K562 (cell line): ENCODE data around the gene SDCBP2. TPM values are rescaled to one million over a fixed set of nuclear protein-coding genes. Genes with fewer than 3 reads are reported as not detected.

ENCODE experiments used
- CAMTA2 ChIP-seq: fragments of 250-450 bp; sonication (Bioruptor Pico); conservative IDR thresholded peaks from 2 replicates; pipeline ENCODE4 v1.5.1; 2022
- CBFA2T2 ChIP-seq: fragments of 450-650 bp; conservative IDR thresholded peaks from 2 replicates; pipeline ENCODE4 v1.6.1; 2017; ENCODE audit warnings: mild to moderate bottlenecking
- CBX5 ChIP-seq: IDR thresholded peaks from 2 replicates; pipeline ENCODE4 v1.6.1; 2014; ENCODE audit warnings: low read depth, borderline replicate concordance
- ETS2 ChIP-seq: IDR thresholded peaks from 2 replicates; pipeline ENCODE4 v1.6.1; 2016; ENCODE audit warnings: borderline replicate concordance, missing genetic modification characterization, mild to moderate bottlenecking, moderate library complexity, missing compliant biosample characterization; ENCODE audit not compliant: poor library complexity, severe bottlenecking
- ETV1 ChIP-seq: fragments of 450-650 bp; conservative IDR thresholded peaks from 2 replicates; pipeline ENCODE4 v1.6.1; 2016; ENCODE audit warnings: missing genetic modification characterization, control low read depth, low read depth, missing compliant biosample characterization
- GATAD2B ChIP-seq: fragments of 450-650 bp; IDR thresholded peaks from 2 replicates; pipeline ENCODE4 v1.6.1; 2017; ENCODE audit warnings: mild to moderate bottlenecking, borderline replicate concordance
- HMGXB4 ChIP-seq: sonication (generic); formaldehyde crosslinking; IDR thresholded peaks from 2 replicates; pipeline ENCODE4 v1.8.1; 2023; ENCODE audit warnings: mild to moderate bottlenecking, missing genetic modification reagents
- L3MBTL2 ChIP-seq: fragments of 450-650 bp; IDR thresholded peaks from 2 replicates; pipeline ENCODE4 v1.6.1; 2016; ENCODE audit warnings: mild to moderate bottlenecking, moderate library complexity
- MCM2 ChIP-seq: fragments of 450-650 bp; IDR thresholded peaks from 2 replicates; pipeline ENCODE4 v1.6.1; 2017; ENCODE audit warnings: low read depth, mild to moderate bottlenecking
- MTF1 ChIP-seq: fragments of 250-450 bp; sonication (Bioruptor Pico); IDR thresholded peaks from 2 replicates; pipeline ENCODE4 v1.9.0; 2021; ENCODE audit warnings: moderate library complexity, mild to moderate bottlenecking, inconsistent platforms, borderline replicate concordance
- PML ChIP-seq: IDR thresholded peaks from 2 replicates; pipeline ENCODE4 v1.6.1; 2012; ENCODE audit warnings: low read length, inconsistent platforms
- SRF ChIP-seq, 2 experiments: fragments of 250-450, 450-650 bp in 1 of 2; sonication (Bioruptor Pico) in 1 of 2; sonication (generic) in 1 of 2; formaldehyde crosslinking; IDR thresholded peaks; 2 replicates each; pipeline versions ENCODE4 v1.5.0 to v1.5.1; 2020 to 2022; ENCODE audit warnings: mild to moderate bottlenecking in 1 of 2, missing genetic modification reagents in 1 of 2
- TEAD4 ChIP-seq, 2 experiments: sonication (generic) in 1 of 2; formaldehyde crosslinking in 1 of 2; IDR thresholded peaks; 2 replicates each; pipeline versions ENCODE4 v1.6.1 to v1.8.0; 2012 to 2022; ENCODE audit warnings: borderline replicate concordance in 1 of 2, inconsistent platforms in 1 of 2, low read length in 1 of 2, mild to moderate bottlenecking in 1 of 2, missing genetic modification reagents in 1 of 2
- ZKSCAN1 ChIP-seq: fragments of 150-350 bp; IDR thresholded peaks from 2 replicates; pipeline ENCODE4 v1.6.1; 2016; ENCODE audit warnings: low read depth, low read length
- ZNF134 ChIP-seq: fragments of 250-450 bp; sonication (Bioruptor Pico); conservative IDR thresholded peaks from 2 replicates; pipeline ENCODE4 v1.4.0; 2020
- ZNF507 ChIP-seq: conservative IDR thresholded peaks from 2 replicates; pipeline ENCODE4 v1.6.1; 2017; ENCODE audit warnings: missing genetic modification characterization, missing compliant biosample characterization
- polyA plus RNA-seq, 8 experiments: library from polyadenylated mRNA; depleted of rRNA in 4 of 8; stranded (reverse) in 5 of 8; unstranded in 3 of 8; fragments of >200 nt; fragmentation: Nextera tagmentation in 2 of 8; fragmentation: Illumina TruSeq in 1 of 8; extraction: Ambion mirVana in 2 of 8; extraction: Trizol in 1 of 8; gene quantifications; 2 replicates each; pipeline versions ENCODE4 v1.2.1 to v1.2.3, GENCODE V29; 2011 to 2014; ENCODE audit warnings: inconsistent platforms in 1 of 8, missing spikeins in 1 of 8
- total RNA-seq, 7 experiments: library from RNA; depleted of rRNA in 6 of 7; stranded (reverse); fragments of >200 nt in 6 of 7; fragmentation: Illumina TruSeq in 2 of 7; extraction: Trizol in 2 of 7; gene quantifications; 2 replicates each; pipeline versions ENCODE4 v1.2.1 to v1.2.3, GENCODE V29; 2011 to 2021; ENCODE audit warnings: low replicate concordance in 1 of 7
- TF ChIP-seq, protein P1 (sequence below): fragments of 250-450 bp; sonication (Bioruptor Pico); IDR thresholded peaks from 2 replicates; pipeline ENCODE4 v1.5.0; 2020; ENCODE audit warnings: mild to moderate bottlenecking
- TF ChIP-seq, protein P2 (sequence below), 2 experiments: fragments of 450-650 bp in 1 of 2; IDR thresholded peaks; 2 replicates each; pipeline ENCODE4 v1.6.1; 2011 to 2017; ENCODE audit warnings: low read depth in 2 of 2, antibody characterized with exemption in 1 of 2, borderline replicate concordance in 1 of 2, low read length in 1 of 2, mild to moderate bottlenecking in 1 of 2, mixed read lengths in 1 of 2; ENCODE audit not compliant: control insufficient read depth in 1 of 2
- TF ChIP-seq, protein P3 (sequence below): fragments of 250-450 bp; sonication (Bioruptor Pico); IDR thresholded peaks from 2 replicates; pipeline ENCODE4 v1.5.0; 2022; ENCODE audit warnings: mild to moderate bottlenecking

The SDCBP2 gene
- total and polyA plus RNA-seq, 9 of the 15 experiments (the other 6 are each of a cell fraction or from before 2014, with no cell fraction given) = 0.06 to 1.2 (median 0.80) TPM

DNA sequence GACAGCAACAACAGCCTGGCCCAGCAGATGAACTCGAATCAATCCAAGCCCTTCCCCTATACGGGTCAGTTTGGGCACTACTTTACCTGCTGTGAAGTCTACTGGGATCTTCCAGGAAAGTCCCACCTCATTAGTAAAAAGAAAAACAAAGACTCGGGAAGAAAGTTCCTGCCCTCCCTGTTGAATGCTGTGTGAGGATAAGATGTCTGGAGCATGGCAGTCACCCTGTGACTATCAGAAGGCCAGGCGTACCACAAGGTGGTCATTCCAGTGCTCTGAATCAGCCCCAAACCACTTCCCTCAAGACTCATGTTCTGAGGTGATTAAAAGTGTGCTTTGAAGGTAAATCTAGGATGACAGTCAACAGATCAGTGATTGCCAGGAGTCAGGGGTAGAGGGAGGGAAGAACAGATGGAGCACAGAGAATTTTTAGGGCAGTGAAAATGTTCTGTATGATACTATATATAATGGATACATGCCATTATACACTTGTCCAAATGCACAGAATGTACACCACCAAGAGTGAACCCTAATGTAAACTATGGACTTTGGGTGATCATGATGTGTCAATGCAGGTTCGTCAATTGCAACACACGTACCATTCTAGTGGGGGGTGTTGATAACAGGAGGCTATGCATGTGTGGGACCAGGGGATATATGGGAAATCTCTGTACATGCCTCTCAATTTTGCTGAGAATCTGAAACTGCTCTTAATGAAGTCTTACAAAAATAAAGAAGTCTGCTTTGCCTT lies 49.2 kb upstream of the SDCBP2 start (continued):
- TF ChIP-seq, protein P1, sequence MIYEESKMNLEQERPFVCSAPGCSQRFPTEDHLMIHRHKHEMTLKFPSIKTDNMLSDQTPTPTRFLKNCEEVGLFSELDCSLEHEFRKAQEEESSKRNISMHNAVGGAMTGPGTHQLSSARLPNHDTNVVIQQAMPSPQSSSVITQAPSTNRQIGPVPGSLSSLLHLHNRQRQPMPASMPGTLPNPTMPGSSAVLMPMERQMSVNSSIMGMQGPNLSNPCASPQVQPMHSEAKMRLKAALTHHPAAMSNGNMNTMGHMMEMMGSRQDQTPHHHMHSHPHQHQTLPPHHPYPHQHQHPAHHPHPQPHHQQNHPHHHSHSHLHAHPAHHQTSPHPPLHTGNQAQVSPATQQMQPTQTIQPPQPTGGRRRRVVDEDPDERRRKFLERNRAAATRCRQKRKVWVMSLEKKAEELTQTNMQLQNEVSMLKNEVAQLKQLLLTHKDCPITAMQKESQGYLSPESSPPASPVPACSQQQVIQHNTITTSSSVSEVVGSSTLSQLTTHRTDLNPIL (CRISPR knock-in tag) = no peak
- TF ChIP-seq CBFA2T2 = peak; percentile 82
- no peak for TF ChIP-seq MTF1 (CRISPR knock-in tag)
- TF ChIP-seq, protein P2, sequence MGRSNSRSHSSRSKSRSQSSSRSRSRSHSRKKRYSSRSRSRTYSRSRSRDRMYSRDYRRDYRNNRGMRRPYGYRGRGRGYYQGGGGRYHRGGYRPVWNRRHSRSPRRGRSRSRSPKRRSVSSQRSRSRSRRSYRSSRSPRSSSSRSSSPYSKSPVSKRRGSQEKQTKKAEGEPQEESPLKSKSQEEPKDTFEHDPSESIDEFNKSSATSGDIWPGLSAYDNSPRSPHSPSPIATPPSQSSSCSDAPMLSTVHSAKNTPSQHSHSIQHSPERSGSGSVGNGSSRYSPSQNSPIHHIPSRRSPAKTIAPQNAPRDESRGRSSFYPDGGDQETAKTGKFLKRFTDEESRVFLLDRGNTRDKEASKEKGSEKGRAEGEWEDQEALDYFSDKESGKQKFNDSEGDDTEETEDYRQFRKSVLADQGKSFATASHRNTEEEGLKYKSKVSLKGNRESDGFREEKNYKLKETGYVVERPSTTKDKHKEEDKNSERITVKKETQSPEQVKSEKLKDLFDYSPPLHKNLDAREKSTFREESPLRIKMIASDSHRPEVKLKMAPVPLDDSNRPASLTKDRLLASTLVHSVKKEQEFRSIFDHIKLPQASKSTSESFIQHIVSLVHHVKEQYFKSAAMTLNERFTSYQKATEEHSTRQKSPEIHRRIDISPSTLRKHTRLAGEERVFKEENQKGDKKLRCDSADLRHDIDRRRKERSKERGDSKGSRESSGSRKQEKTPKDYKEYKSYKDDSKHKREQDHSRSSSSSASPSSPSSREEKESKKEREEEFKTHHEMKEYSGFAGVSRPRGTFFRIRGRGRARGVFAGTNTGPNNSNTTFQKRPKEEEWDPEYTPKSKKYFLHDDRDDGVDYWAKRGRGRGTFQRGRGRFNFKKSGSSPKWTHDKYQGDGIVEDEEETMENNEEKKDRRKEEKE (IDR thresholded peaks at IDR 0.05; ENCODE audit: borderline replicate concordance in 1 of 2, control insufficient read depth in 1 of 2, low read depth in 2 of 2, low read length in 1 of 2) = no peak
- no peak for TF ChIP-seq L3MBTL2
- TF ChIP-seq ZNF507 (tag) = no peak
- TF ChIP-seq HMGXB4 (CRISPR knock-in tag) = no peak
- TF ChIP-seq PML = 0 out of 2 replicates have a peak, but pooled peaks have one; percentile 46
- TF ChIP-seq ETV1 = no peak
- TF ChIP-seq TEAD4 (IDR thresholded peaks at IDR 0.05; ENCODE audit: low read length) = peak; percentile 89
- no peak for TF ChIP-seq TEAD4 (CRISPR knock-in tag; IDR thresholded peaks at IDR 0.05; ENCODE audit: borderline replicate concordance)
- TF ChIP-seq GATAD2B = no peak
- no peak for TF ChIP-seq CBX5
- TF ChIP-seq, protein P3, sequence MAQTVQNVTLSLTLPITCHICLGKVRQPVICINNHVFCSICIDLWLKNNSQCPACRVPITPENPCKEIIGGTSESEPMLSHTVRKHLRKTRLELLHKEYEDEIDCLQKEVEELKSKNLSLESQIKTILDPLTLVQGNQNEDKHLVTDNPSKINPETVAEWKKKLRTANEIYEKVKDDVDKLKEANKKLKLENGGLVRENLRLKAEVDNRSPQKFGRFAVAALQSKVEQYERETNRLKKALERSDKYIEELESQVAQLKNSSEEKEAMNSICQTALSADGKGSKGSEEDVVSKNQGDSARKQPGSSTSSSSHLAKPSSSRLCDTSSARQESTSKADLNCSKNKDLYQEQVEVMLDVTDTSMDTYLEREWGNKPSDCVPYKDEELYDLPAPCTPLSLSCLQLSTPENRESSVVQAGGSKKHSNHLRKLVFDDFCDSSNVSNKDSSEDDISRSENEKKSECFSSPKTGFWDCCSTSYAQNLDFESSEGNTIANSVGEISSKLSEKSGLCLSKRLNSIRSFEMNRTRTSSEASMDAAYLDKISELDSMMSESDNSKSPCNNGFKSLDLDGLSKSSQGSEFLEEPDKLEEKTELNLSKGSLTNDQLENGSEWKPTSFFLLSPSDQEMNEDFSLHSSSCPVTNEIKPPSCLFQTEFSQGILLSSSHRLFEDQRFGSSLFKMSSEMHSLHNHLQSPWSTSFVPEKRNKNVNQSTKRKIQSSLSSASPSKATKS = no peak
- no peak for TF ChIP-seq CAMTA2
- no peak for TF ChIP-seq ZKSCAN1
- no peak for TF ChIP-seq MCM2
- no peak for TF ChIP-seq SRF (CRISPR knock-in tag; IDR thresholded peaks at IDR 0.05)
- no peak for TF ChIP-seq ETS2 (tag)
- no peak for TF ChIP-seq ZNF134 (CRISPR knock-in tag)
